GM03348 (cell line): Measurements from ENCODE around the gene FHIT.
"Not testable (repeated sequence)": the region's sequence is repeated elsewhere in the genome, so short reads cannot be mapped to it uniquely, and the experiment has no call there.

Source experiments
- DNase-seq: peaks from one replicate; pipeline ENCODE4 v3.0.0; 2012; ENCODE audit warnings: low spot score

Gene FHIT

GRCh38 chr3:61111825-61112224 lies 139.4 kb downstream of the FHIT start:
- DNase-seq, result no peak

- DNase-seq, result no peak
These were observed 140.7 kb downstream of the FHIT start for GRCh38 chr3:61110576-61110975.

GRCh38 chr3:61108247-61109019 lies 142.8 kb downstream of the FHIT start:
- no peak for DNase-seq

- DNase-seq, result no peak
These were observed 156.6 kb downstream of the FHIT start for GRCh38 chr3:61094608-61095007.

- no peak for DNase-seq
These were observed 157.9 kb downstream of the FHIT start for GRCh38 chr3:61093364-61093763.

GRCh38 chr3:61092870-61093269 lies 158.4 kb downstream of the FHIT start:
- DNase-seq, result no peak

- DNase-seq, result no peak
These were observed 160.7 kb downstream of the FHIT start for GRCh38 chr3:61090389-61091169.

GRCh38 chr3:61087465-61087864 lies 163.8 kb downstream of the FHIT start:
- no peak for DNase-seq

GRCh38 chr3:61081554-61081953 lies 169.7 kb downstream of the FHIT start:
- no peak for DNase-seq

- DNase-seq, result no peak
These were observed 170.4 kb downstream of the FHIT start for GRCh38 chr3:61080737-61081445.

- DNase-seq, result no peak
These were observed 173.1 kb downstream of the FHIT start for GRCh38 chr3:61078048-61078752.

- DNase-seq, result no peak
These were observed 173.7 kb downstream of the FHIT start for GRCh38 chr3:61077551-61077950.

GRCh38 chr3:61074783-61075182 lies 176.5 kb downstream of the FHIT start:
- no peak for DNase-seq

- no peak for DNase-seq
These were observed 177.6 kb downstream of the FHIT start for GRCh38 chr3:61073566-61074165.

GRCh38 chr3:61068084-61068483 lies 183.2 kb downstream of the FHIT start:
- DNase-seq, result no peak

- no peak for DNase-seq
These were observed 184.5 kb downstream of the FHIT start for GRCh38 chr3:61066800-61067199.

- DNase-seq, result not testable (repeated sequence)
These were observed 185.0 kb downstream of the FHIT start for GRCh38 chr3:61066222-61066621.

- no peak for DNase-seq
These were observed 185.7 kb downstream of the FHIT start for GRCh38 chr3:61065451-61066011.

GRCh38 chr3:61061092-61061723 lies 190.0 kb downstream of the FHIT start:
- no peak for DNase-seq

- DNase-seq, result no peak
These were observed 190.8 kb downstream of the FHIT start for GRCh38 chr3:61060411-61060861.

- DNase-seq, result no peak
These were observed 192.4 kb downstream of the FHIT start for GRCh38 chr3:61058836-61059235.
